ENCODE measurements around the gene GPR137.

GRCh38 chr11:64334764-64335735 lies 49.4 kb downstream of the GPR137 start:
- TF ChIP-seq EZH2phosphoT487 (IDR thresholded peaks at IDR 0.05; ENCODE audit: unreplicated experiment), result no peak
- no peak for TF ChIP-seq CTCF (conservative IDR thresholded peaks at IDR 0.05; ENCODE audit: low read depth in 2 of 2)
- TF ChIP-seq ETS1 (IDR thresholded peaks at IDR 0.05), result no peak
- TF ChIP-seq POLR2AphosphoS5 (IDR thresholded peaks at IDR 0.05; ENCODE audit: low read depth), result no peak
- no peak for TF ChIP-seq NANOG (IDR thresholded peaks at IDR 0.05; ENCODE audit: borderline replicate concordance)
- TF ChIP-seq EZH2 (IDR thresholded peaks at IDR 0.05; ENCODE audit: low read depth, unreplicated experiment), result no peak
- TF ChIP-seq REST (IDR thresholded peaks at IDR 0.05; ENCODE audit: unreplicated experiment), result no peak
- no peak for TF ChIP-seq ZNF462 (CRISPR knock-in tag; IDR thresholded peaks at IDR 0.05)
- TF ChIP-seq STAT1 (IDR thresholded peaks at IDR 0.05; ENCODE audit: unreplicated experiment), result no peak
- no peak for TF ChIP-seq JUNB (IDR thresholded peaks at IDR 0.05; ENCODE audit: unreplicated experiment)

Measured in GM23338 (cell line).